Psoas muscle (tissue), 8 donors: Measurements from ENCODE around the gene PLXDC1. TPM values are rescaled to one million over a fixed set of nuclear protein-coding genes. Genes with fewer than 3 reads are reported as not detected.

Source experiments
- ATAC-seq, 4 donors: fragments of 200-7000 bp; cut with Tn5 transposase; one replicate each; pipeline ENCODE4 v1.9.1; 2020; ENCODE audit warnings: moderate library complexity in 3 of 4, mild to moderate bottlenecking in 2 of 4
- DNase-seq, 2 donors: peaks; one replicate each; pipeline ENCODE4 v3.0.0-alpha.2; 2020
- H3K27ac ChIP-seq: fragments of 200-600 bp; one replicate; pipeline ENCODE4 v1.8.0; 2022
- H3K27me3 ChIP-seq, 3 donors: fragments of 200-600 bp in 1 of 3; one replicate each; pipeline versions ENCODE4 v1.6.1 to v1.8.0; 2013 to 2022; ENCODE audit warnings: low read length in 2 of 3, mild to moderate bottlenecking in 2 of 3, moderate library complexity in 1 of 3; ENCODE audit not compliant: insufficient read depth in 3 of 3
- H3K36me3 ChIP-seq, 2 donors: fragments of 200-600 bp in 1 of 2; one replicate each; pipeline versions ENCODE4 v1.6.1 to v1.8.0; 2013 to 2022; ENCODE audit warnings: low read depth in 1 of 2, mild to moderate bottlenecking in 1 of 2, moderate library complexity in 1 of 2; ENCODE audit not compliant: insufficient read depth in 1 of 2
- H3K4me1 ChIP-seq: fragments of 200-600 bp; one replicate; pipeline ENCODE4 v1.8.0; 2022
- H3K4me3 ChIP-seq: fragments of 200-600 bp; one replicate; pipeline ENCODE4 v1.8.0; 2022; ENCODE audit warnings: mild to moderate bottlenecking
- H3K9me3 ChIP-seq: fragments of 200-600 bp; one replicate; pipeline ENCODE4 v1.8.0; 2022
- WGBS, 3 donors: extraction: QIAGEN DNeasy Blood & Tissue Kit; methylation state at CpG; one replicate each; pipeline versions ENCODE4 v1.1.6 to v1.1.7; 2013; 5-methylcytosine and 5-hydroxymethylcytosine counted together
- intact Hi-C, 2 donors: fragments of 100-400 bp; cut with DNase I; formaldehyde crosslinking; loops; one replicate each; pipeline versions ENCODE4 v1.11.0 to v1.14.2; 2022
- polyA plus RNA-seq, 3 donors: library from polyadenylated mRNA; stranded (reverse); fragments of 200-250 nt; gene quantifications; one replicate each; pipeline ENCODE4 v1.2.3, GENCODE V29; 2013
- total RNA-seq, 4 donors: library from RNA; stranded (reverse); fragmentation: NEBNext Ultra II Directional in 2 of 4; extraction: Animal tissue kit (Norgen Biotek cat#: 25700) in 2 of 4; gene quantifications; one replicate each; pipeline versions ENCODE4 v1.2.1 to v1.2.4, GENCODE V29; 2021 to 2023
- TF ChIP-seq, protein P1 (sequence below): fragments of 200-600 bp; IDR thresholded peaks from one replicate; pipeline ENCODE4 v1.8.0; 2022; ENCODE audit warnings: antibody characterized with exemption
- donor health status: healthy with polysubstance abuse.
- donor health status: DM: no; HTN: no; CAD: no; lungs with moderate emphysema.
- donor health status: Bipolar disorder and iron deficiency.
- donor health status: healthy.
- donor health status: DM: yes; HTN: yes; CAD: no.
- donor health status: DM: no; HTN: no; CAD: no.
- donor health status: DM: no; HTN: no; CAD: no.
- donor health status: DM: yes; HTN: yes; CAD: no.

Gene PLXDC1
- total and polyA plus RNA-seq, 7 donors = 2.3 to 9.2 (median 3.2) TPM

DNA sequence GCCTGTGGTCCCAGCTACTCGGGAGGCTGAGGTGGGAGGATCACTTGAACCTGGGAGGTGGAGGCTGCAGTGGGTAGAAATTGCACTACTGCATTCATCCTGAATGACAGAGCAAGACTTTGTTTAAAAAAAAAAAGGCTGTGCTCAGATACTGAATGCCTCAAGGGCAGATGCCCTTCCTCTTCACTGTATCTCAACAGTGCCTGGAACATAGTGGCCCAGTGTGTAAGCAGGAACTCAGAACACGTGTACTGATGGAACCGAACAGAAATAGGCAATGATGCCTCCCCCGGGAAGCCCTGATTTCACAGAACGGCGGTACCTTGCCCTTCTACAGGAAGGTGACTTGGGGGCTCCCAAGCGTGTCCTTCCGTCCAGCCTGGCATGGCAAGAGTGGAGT, 46.8 kb downstream of the PLXDC1 start:
- DNase-seq = no peak
- WGBS, 3 donors = 80 to 85% (median 81%) methylated on average over 8 of the region's 8 CpGs
- TF ChIP-seq, protein P1, sequence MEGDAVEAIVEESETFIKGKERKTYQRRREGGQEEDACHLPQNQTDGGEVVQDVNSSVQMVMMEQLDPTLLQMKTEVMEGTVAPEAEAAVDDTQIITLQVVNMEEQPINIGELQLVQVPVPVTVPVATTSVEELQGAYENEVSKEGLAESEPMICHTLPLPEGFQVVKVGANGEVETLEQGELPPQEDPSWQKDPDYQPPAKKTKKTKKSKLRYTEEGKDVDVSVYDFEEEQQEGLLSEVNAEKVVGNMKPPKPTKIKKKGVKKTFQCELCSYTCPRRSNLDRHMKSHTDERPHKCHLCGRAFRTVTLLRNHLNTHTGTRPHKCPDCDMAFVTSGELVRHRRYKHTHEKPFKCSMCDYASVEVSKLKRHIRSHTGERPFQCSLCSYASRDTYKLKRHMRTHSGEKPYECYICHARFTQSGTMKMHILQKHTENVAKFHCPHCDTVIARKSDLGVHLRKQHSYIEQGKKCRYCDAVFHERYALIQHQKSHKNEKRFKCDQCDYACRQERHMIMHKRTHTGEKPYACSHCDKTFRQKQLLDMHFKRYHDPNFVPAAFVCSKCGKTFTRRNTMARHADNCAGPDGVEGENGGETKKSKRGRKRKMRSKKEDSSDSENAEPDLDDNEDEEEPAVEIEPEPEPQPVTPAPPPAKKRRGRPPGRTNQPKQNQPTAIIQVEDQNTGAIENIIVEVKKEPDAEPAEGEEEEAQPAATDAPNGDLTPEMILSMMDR = no peak
- Histone ChIP-seq H3K9me3 (no peaks in the 10 kb centered on the region), H3K36me3 (no peaks in the 10 kb centered on the region), H3K27me3 (no peaks in the 10 kb centered on the region), H3K27ac (no peak overlapping the region), H3K4me1 (no peaks in the 10 kb centered on the region), H3K4me3 (no peak overlapping the region)
- no peak for ATAC-seq
- intact Hi-C loops = no loop called here

DNA sequence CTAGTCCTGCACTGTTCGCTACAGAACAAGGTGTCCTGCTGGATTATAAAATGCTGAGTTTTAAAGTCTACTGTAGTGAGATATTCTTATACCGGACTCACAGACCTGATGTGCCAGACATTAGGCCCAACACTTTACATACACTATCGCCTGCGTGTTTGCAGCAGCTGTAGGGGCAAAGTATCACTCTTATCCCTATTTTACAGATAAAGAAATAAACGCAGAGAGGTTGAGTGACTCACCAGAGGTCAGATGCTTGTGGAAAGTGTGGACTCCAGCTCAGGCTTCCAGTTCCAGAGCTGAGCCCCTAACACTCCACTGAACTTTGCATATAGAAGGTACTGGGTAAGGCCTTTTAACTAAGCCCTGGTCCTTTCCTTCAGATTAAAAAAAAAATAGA, 47.4 kb downstream of the PLXDC1 start:
- DNase-seq = no peak
- intact Hi-C loops = no loop called here
- Histone ChIP-seq H3K9me3 (no peaks in the 10 kb centered on the region), H3K27ac (no peak overlapping the region), H3K4me1 (no peaks in the 10 kb centered on the region), H3K27me3 (peaks cover 0 to under 1% (median 0%) of the 10 kb centered on the region in 3 donors), H3K4me3 (no peak overlapping the region), H3K36me3 (no peaks in the 10 kb centered on the region)
- TF ChIP-seq, protein P1 = no peak
- 79 to 85% (median 85%) methylated on average over 5 of the region's 5 CpGs for WGBS, 3 donors
- no peak for ATAC-seq

DNA sequence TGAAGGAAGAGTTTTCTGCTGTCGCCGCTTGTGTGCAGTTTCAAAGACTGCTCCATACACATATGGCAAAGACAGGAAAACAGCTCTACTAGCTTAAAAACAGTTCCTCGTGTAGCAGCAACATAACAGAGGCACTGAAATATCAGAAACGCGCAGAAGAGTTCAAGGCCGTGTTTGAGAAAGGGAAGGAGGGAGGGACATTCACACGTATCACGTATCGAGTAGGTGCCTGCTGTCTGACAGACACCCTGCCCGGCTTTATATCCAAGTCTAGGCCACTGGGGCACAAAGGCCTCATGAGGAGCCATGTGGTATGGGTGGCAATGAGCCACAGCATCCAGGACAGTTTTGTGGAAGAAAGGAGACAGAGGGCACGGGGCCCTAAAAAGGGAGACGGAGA, 50.3 kb downstream of the PLXDC1 start:
- Histone ChIP-seq H3K36me3 (no peaks in the 10 kb centered on the region), H3K4me3 (no peak overlapping the region), H3K27ac (no peak overlapping the region), H3K9me3 (no peaks in the 10 kb centered on the region), H3K4me1 (no peaks in the 10 kb centered on the region), H3K27me3 (peaks cover 0 to 8% (median 2%) of the 10 kb centered on the region in 3 donors)
- TF ChIP-seq, protein P1 = no peak
- DNase-seq (no peak), ATAC-seq (no peak)
- intact Hi-C loops = no loop called here
- WGBS, 3 donors = 92 to 93% (median 92%) methylated on average over 12 of the region's 12 CpGs

DNA sequence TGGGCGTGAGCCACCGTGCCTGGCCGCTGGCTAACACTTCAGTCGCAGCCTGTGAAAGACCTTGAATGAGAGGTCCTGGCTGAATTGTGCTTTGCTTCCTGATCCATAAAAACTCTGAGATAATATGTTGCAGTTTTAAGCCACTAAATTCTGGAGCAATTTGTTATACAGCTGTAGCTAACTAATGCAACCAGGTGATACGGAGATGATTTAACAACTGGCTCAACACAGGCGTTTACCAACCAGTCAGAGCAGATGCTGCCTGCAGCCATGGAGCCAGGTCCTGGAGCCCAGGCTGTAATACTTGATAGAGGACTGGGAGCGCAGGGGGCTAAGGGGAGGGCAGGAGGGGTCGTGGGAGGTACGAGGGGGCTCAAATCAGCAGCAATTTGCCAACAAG, 50.9 kb downstream of the PLXDC1 start:
- no peaks in the 10 kb centered on the region for H3K4me1 ChIP-seq
- H3K9me3 ChIP-seq = no peaks in the 10 kb centered on the region
- no peak overlapping the region for H3K4me3 ChIP-seq
- ATAC-seq (no peak), DNase-seq (no peak)
- H3K36me3 ChIP-seq = no peaks in the 10 kb centered on the region
- H3K27ac ChIP-seq = no peak overlapping the region
- 79 to 91% (median 81%) methylated on average over 9 of the region's 9 CpGs for WGBS, 3 donors
- TF ChIP-seq, protein P1 = no peak
- H3K27me3 ChIP-seq = peaks cover 0 to 13% (median 2%) of the 10 kb centered on the region in 3 donors
- intact Hi-C loops = no loop called here

DNA sequence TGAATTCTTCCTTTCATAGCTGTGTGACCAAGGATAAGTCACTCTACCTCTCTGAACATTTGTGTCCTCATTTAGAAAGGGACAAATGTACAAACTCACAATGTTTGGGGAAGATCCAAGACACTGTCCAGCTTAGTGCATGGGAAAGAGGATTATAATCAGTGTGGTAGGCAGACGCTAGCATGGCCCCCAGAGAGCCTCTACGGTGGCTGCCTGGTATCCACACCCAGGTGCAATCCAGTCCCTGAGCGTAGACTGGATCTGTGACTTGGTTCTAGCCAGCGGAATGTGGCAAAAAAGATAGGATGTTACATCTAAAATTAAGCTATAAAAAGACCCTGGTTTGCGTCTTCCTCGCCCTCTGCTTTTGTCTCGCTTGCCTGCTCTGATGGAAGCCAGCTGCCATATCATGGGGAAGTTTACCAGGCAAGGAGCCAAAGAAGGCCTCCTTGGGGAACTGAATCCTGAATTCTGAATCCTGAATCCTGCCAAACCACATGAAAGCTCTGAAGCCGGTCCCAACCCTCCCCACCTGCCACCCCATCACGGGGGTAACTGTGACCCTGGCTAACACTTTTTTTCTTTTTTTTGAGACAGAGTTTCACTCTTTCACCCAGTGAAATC, 51.7 kb downstream of the PLXDC1 start:
- intact Hi-C loops = no loop called here
- H3K4me1 ChIP-seq = no peaks in the 10 kb centered on the region
- TF ChIP-seq, protein P1 = no peak
- H3K27me3 ChIP-seq = peaks cover 0 to 16% (median 2%) of the 10 kb centered on the region in 3 donors
- H3K4me3 ChIP-seq = no peak overlapping the region
- ATAC-seq (peak in 1 of 4 donors; percentile 22), DNase-seq (peak in 1 of 2 donors; percentile 37)
- H3K9me3 ChIP-seq = no peaks in the 10 kb centered on the region
- 16 to 28% (median 23%) methylated on average over 9 of the region's 9 CpGs for WGBS, 3 donors
- peak overlapping the region; percentile 23 for H3K27ac ChIP-seq
- no peaks in the 10 kb centered on the region for H3K36me3 ChIP-seq
